Upper lobe of right lung (tissue), 1 donor: Measurements from ENCODE around the gene SDR42E1. TPM values are rescaled to one million over a fixed set of nuclear protein-coding genes. Genes with fewer than 3 reads are reported as not detected.
A peak's percentile ranks its signal among the peaks of the same experiment; 100 is the strongest.
"Not testable (repeated sequence)": the region's sequence is repeated elsewhere in the genome, so short reads cannot be mapped to it uniquely, and the experiment has no call there.

ENCODE experiments used
- ATAC-seq: fragments of 200-7000 bp; cut with Tn5 transposase; one replicate; pipeline ENCODE4 v1.9.1; 2020; ENCODE audit warnings: mild to moderate bottlenecking, moderate library complexity
- DNase-seq: peaks from one replicate; pipeline ENCODE4 v3.0.0-alpha.2; 2020
- H3K27ac ChIP-seq: fragments of 200-600 bp; one replicate; pipeline ENCODE4 v1.8.0; 2022
- H3K27me3 ChIP-seq: fragments of 200-600 bp; one replicate; pipeline ENCODE4 v1.8.0; 2022; ENCODE audit warnings: mild to moderate bottlenecking
- H3K36me3 ChIP-seq: fragments of 200-600 bp; one replicate; pipeline ENCODE4 v1.8.0; 2022
- H3K4me1 ChIP-seq: fragments of 200-600 bp; one replicate; pipeline ENCODE4 v1.8.0; 2022
- H3K4me3 ChIP-seq: fragments of 200-600 bp; one replicate; pipeline ENCODE4 v1.8.0; 2022; ENCODE audit warnings: mild to moderate bottlenecking
- H3K9me3 ChIP-seq: fragments of 200-600 bp; one replicate; pipeline ENCODE4 v1.8.0; 2022
- intact Hi-C: fragments of 100-400 bp; cut with DNase I; formaldehyde crosslinking; loops from one replicate; pipeline ENCODE4 v1.11.0; 2022
- total RNA-seq: library from RNA; stranded (reverse); fragmentation: NEBNext Ultra II Directional; extraction: Animal tissue kit (Norgen Biotek cat#: 25700); gene quantifications from one replicate; pipeline ENCODE4 v1.2.1, GENCODE V29; 2021
- TF ChIP-seq, protein P1 (sequence below): fragments of 200-600 bp; IDR thresholded peaks from one replicate; pipeline ENCODE4 v1.8.0; 2022; ENCODE audit warnings: antibody characterized with exemption
- donor health status: DM: no; HTN: yes; CAD: no; lungs with severe emphysema.

The SDR42E1 gene
- total RNA-seq, 1 donor from 2014 or later: 6.5 TPM

DNA sequence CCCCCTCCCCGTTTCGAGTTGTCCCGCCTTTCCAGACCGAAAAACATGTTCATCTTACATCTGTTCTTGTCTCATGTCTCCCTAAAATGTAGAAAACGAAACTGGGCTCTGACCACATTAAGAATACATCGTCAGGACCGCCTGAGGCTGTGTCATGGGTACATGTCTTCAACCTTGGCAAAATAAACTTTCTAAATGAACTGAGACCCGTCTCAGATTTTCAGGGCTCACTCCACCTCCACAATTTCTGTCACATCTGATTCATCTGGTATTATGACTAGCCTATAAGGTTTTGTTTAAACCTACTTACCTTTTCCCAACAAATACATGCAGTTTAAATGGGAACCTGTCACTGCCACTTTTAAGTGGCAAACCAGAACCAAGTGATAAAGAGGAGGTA lies 621 bp downstream of the SDR42E1 start:
- DNase-seq (no peak), ATAC-seq (no peak)
- H3K4me3 ChIP-seq: peak overlapping the region; percentile 52
- no peaks in the 10 kb centered on the region for H3K27me3 ChIP-seq
- intact Hi-C loops: no loop called here
- H3K4me1 ChIP-seq: no peaks in the 10 kb centered on the region
- no peaks in the 10 kb centered on the region for H3K36me3 ChIP-seq
- TF ChIP-seq, protein P1, sequence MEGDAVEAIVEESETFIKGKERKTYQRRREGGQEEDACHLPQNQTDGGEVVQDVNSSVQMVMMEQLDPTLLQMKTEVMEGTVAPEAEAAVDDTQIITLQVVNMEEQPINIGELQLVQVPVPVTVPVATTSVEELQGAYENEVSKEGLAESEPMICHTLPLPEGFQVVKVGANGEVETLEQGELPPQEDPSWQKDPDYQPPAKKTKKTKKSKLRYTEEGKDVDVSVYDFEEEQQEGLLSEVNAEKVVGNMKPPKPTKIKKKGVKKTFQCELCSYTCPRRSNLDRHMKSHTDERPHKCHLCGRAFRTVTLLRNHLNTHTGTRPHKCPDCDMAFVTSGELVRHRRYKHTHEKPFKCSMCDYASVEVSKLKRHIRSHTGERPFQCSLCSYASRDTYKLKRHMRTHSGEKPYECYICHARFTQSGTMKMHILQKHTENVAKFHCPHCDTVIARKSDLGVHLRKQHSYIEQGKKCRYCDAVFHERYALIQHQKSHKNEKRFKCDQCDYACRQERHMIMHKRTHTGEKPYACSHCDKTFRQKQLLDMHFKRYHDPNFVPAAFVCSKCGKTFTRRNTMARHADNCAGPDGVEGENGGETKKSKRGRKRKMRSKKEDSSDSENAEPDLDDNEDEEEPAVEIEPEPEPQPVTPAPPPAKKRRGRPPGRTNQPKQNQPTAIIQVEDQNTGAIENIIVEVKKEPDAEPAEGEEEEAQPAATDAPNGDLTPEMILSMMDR: no peak
- H3K9me3 ChIP-seq: peaks cover 7% of the 10 kb centered on the region
- peak overlapping the region; percentile 25 for H3K27ac ChIP-seq

DNA sequence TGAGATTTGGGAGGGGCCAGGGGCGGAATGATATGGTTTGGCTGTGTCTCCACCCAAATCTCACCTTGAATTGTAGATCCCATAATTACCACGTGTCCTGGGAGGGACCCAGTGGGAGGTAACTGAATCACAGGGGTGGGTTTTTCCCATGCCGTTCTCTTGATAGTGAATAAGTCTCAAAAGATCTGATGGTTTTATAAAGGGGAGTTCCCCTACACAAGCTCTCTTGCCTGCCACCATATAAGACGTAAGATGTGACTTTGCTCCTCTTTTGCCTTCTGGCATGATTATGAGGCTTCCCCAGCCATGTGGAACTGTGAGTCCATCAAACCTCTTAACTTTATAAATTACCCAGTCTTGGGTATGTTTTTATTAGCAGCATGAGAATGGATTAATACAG lies 1.5 kb downstream of the SDR42E1 start:
- ATAC-seq, H3K9me3 ChIP-seq, H3K27ac ChIP-seq, intact Hi-C loops, H3K27me3 ChIP-seq, H3K4me1 ChIP-seq, H3K36me3 ChIP-seq, DNase-seq, H3K4me3 ChIP-seq: not testable (repeated sequence)

DNA sequence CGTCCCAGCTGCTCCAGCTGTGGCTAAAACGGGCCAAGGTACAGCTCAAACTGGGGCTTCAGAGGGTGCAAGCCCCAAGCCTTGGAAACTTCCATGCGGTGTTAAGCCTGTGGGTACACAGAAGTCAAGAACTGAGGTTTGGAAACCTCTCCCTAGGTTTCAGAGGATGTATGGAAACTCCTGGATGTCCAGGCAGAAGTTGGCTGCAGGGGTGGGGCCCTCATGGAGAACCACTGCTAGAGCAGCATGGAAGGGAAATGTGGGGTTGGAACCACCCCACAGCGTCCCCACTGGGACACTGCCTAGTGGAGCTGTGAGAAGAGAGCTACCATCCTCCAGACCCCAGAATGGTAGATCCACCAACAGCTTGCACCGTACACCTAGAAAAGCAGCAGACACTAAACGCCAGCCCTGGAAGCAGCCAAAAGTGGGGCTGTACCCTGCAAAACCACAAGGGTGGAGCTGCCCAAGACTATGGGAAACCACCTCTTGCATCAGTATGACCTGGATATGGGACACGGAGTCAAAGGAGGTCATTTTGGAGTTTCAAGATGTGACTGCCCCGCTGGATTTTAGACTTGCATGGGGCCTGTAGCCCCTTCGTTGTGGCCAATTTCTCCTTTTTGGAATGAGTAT lies 2.2 kb downstream of the SDR42E1 start:
- H3K27ac ChIP-seq: no peak overlapping the region

DNA sequence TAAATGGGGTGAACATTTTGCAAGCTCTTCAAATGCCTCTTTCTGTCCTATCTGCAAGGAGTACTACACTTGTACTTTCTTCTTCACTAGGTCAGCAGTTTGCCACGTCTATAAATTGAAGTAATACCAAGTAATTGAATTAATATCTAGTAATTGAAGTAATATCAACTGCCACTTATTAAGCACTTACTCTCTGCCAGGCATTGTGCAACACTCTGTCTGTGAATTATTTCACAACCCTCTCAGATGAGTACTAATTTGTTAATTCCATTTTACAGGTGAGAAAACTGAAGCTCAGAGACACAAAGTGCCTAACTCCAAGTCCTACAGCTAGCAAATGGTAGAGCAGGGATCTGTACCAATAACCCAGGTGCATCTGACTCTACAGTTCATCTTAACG lies 4.1 kb downstream of the SDR42E1 start:
- DNase-seq (no peak), ATAC-seq (no peak)
- Histone ChIP-seq H3K4me3 (no peak overlapping the region), H3K9me3 (peaks cover 7% of the 10 kb centered on the region), H3K27ac (no peak overlapping the region), H3K36me3 (no peaks in the 10 kb centered on the region), H3K27me3 (no peaks in the 10 kb centered on the region), H3K4me1 (no peaks in the 10 kb centered on the region)
- intact Hi-C loops: no loop called here
- TF ChIP-seq, protein P1: no peak

More for the DNA sequence above, 2.2 kb downstream of the SDR42E1 start:
- H3K27me3 ChIP-seq: no peaks in the 10 kb centered on the region
- peaks cover 7% of the 10 kb centered on the region for H3K9me3 ChIP-seq
- TF ChIP-seq, protein P1: no peak
- H3K4me3 ChIP-seq: no peak overlapping the region
- H3K4me1 ChIP-seq: no peaks in the 10 kb centered on the region
- ATAC-seq (no peak), DNase-seq (no peak)
- intact Hi-C loops: no loop called here
- H3K36me3 ChIP-seq: no peaks in the 10 kb centered on the region

DNA sequence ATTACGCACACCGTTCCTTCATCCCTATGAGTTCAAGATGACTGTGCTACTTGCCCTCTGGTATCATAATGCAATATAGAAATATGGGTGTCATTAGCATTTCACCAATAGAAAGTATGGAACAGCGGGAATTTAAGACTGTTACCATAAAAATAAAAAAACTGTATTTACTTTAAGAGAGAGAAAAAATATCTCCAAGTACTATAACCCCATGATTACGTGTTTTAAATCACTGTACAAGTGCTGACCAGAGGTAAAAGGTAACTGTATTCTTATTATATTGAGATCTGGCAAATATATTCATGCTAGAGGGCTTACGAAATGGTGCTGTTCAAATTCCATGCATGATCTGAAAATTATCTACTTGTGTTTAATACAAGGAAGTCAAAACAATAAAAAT lies 5.2 kb downstream of the SDR42E1 start:
- Histone ChIP-seq H3K4me1 (no peaks in the 10 kb centered on the region), H3K27ac (no peak overlapping the region), H3K27me3 (no peaks in the 10 kb centered on the region), H3K4me3 (no peak overlapping the region), H3K36me3 (no peaks in the 10 kb centered on the region), H3K9me3 (peaks cover 7% of the 10 kb centered on the region)
- TF ChIP-seq, protein P1: no peak
- ATAC-seq: no peak
- intact Hi-C loops: no loop called here
- DNase-seq: no peak

DNA sequence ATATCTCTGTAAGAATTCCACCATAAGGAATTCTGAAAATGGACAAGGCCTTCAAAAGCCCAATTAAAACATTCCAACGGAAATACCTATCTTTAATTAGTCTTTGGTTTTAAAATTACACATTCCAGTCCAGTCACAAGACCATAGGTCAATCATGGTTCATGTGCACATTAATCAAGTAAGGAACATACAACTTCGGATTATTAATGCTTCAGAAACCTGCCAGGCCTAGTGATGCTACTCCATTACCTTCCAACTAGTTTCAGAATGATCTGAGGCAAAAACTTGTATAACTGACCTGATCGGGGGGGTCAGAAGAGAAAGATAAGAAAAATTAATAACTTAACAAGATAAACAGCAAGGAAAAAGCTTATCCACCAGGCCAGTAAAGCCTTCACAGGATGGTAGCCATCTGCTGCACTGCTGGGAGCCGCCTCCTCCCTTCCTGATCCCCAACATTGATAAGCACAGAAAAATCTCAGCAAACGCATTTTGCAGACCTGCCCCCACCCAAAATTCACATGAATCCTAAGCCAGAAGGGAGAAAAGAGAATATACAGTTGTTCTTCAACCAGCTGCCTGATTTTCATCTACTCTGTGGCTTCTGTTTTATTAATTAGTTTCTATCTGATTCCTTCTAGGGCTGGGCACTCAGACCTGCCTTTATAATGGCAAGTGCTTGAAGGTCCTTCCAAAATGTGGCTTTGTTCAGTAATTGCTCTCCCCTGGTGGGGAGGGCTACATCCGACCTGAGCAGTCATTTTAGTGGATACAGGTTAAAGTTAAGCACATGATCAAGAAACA lies 6.0 kb downstream of the SDR42E1 start:
- H3K27me3 ChIP-seq: no peaks in the 10 kb centered on the region
- no peaks in the 10 kb centered on the region for H3K36me3 ChIP-seq
- peaks cover 7% of the 10 kb centered on the region for H3K9me3 ChIP-seq
- no peaks in the 10 kb centered on the region for H3K4me1 ChIP-seq
- TF ChIP-seq, protein P1: no peak
- ATAC-seq (no peak), DNase-seq (no peak)
- peak overlapping the region; percentile 27 for H3K27ac ChIP-seq
- no peak overlapping the region for H3K4me3 ChIP-seq
- intact Hi-C loops: no loop called here
